Activated T-helper 1 cell treated with anti-CD3 and anti-CD28 coated beads, Interleukin-12 subunit alpha, Interleukin-12 subunit beta, Interleukin-2, Interleukin-4 antibody, amounts not matched to agents 30 ng/mL and 10 ng/mL and 1 ng/mL, durations not matched to agents 14 hours and 24 hours and 36 hours (primary cell): Measurements from ENCODE around the gene PNPO. TPM values are rescaled to one million over a fixed set of nuclear protein-coding genes. Genes with fewer than 3 reads are reported as not detected.
"Not testable (repeated sequence)": the region's sequence is repeated elsewhere in the genome, so short reads cannot be mapped to it uniquely, and the experiment has no call there.

Source experiments
- DNase-seq: peaks from one replicate; pipeline ENCODE4 v3.0.0; 2021; ENCODE audit warnings: low spot score
- H3K27ac Mint-ChIP-seq: one replicate; pipeline ENCODE4 v1.8.0; 2021; ENCODE audit warnings: mild to moderate bottlenecking, mixed read lengths
- H3K27me3 Mint-ChIP-seq: one replicate; pipeline ENCODE4 v1.8.0; 2022; ENCODE audit warnings: mild to moderate bottlenecking, moderate library complexity, mixed read lengths; ENCODE audit not compliant: insufficient read depth
- H3K36me3 Mint-ChIP-seq: one replicate; pipeline ENCODE4 v1.8.0; 2021; ENCODE audit warnings: low read depth, mixed read lengths
- H3K4me1 Mint-ChIP-seq: one replicate; pipeline ENCODE4 v1.8.0; 2021; ENCODE audit warnings: low read depth, mixed read lengths
- H3K4me3 Mint-ChIP-seq: one replicate; pipeline ENCODE4 v1.8.0; 2021; ENCODE audit warnings: mild to moderate bottlenecking, moderate library complexity, mixed read lengths
- H3K9me3 Mint-ChIP-seq: one replicate; pipeline ENCODE4 v1.8.0; 2021; ENCODE audit warnings: mixed read lengths
- intact Hi-C: fragments of 100-400 bp; cut with micrococcal nuclease; formaldehyde crosslinking; loops from one replicate; pipeline ENCODE4 v1.15.1; 2024
- total RNA-seq: library from RNA; stranded (reverse); gene quantifications from 2 replicates; pipeline ENCODE4 v1.2.3, GENCODE V29; 2022

The PNPO gene
- total RNA-seq, 1 donor from 2014 or later, result 58.8 TPM

- no peak for DNase-seq
- Mint-ChIP-seq H3K9me3 (no peaks in the 10 kb centered on the region), H3K4me1 (peaks cover 23% of the 10 kb centered on the region), H3K36me3 (peaks cover 51% of the 10 kb centered on the region), H3K4me3 (no peak overlapping the region), H3K27me3 (no peaks in the 10 kb centered on the region), H3K27ac (no peak overlapping the region)
- intact Hi-C loops, result loop anchor here (5.0 kb wide), 1 partner anchor 36 kb away; no protein-coding TSS in a partner anchor
Observed at GRCh38 chr17:47975823-47976205, 34.4 kb downstream of the PNPO start.

DNA sequence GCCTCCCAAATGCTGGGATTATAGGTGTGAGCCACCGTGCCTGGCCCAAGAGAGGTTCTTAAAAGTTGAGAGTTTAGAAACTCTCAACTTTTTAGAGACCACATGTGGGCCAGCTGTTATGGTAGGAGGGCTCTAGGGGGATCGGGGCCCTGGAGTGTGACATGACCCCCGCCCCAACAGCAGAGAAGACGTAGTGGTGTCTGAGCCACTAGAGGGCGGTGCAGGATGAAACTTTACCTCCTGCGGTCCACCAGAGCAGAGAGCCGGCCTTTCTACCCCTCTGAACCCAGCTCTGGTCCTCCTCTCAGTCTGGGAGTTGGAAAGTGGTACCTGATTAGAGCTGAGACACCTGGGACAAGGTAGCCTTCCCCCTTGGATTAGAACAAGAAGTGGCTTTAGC, 37.0 kb downstream of the PNPO start:
- Mint-ChIP-seq H3K27me3 (no peaks in the 10 kb centered on the region), H3K27ac (no peak overlapping the region), H3K4me1 (peaks cover 19% of the 10 kb centered on the region), H3K9me3 (no peaks in the 10 kb centered on the region), H3K4me3 (no peak overlapping the region), H3K36me3 (peaks cover 53% of the 10 kb centered on the region)
- DNase-seq, result peak; percentile 29
- intact Hi-C loops, result loop anchor here (2.0 to 5.0 kb wide), 2 partner anchors 34 to 46 kb away; no protein-coding TSS in a partner anchor

GRCh38 chr17:47980541-47980940, 39.2 kb downstream of the PNPO start:
- DNase-seq, result no peak
- no peak overlapping the region for H3K27ac Mint-ChIP-seq
- H3K4me1 Mint-ChIP-seq, result peaks cover 11% of the 10 kb centered on the region
- no peak overlapping the region for H3K4me3 Mint-ChIP-seq
- intact Hi-C loops, result no loop called here
- H3K9me3 Mint-ChIP-seq, result no peaks in the 10 kb centered on the region
- H3K36me3 Mint-ChIP-seq, result peaks cover 43% of the 10 kb centered on the region
- H3K27me3 Mint-ChIP-seq, result no peaks in the 10 kb centered on the region

- no peaks in the 10 kb centered on the region for H3K9me3 Mint-ChIP-seq
- peaks cover 11% of the 10 kb centered on the region for H3K4me1 Mint-ChIP-seq
- intact Hi-C loops, result no loop called here
- H3K27ac Mint-ChIP-seq, result no peak overlapping the region
- peaks cover 39% of the 10 kb centered on the region for H3K36me3 Mint-ChIP-seq
- H3K4me3 Mint-ChIP-seq, result no peak overlapping the region
- no peak for DNase-seq
- no peaks in the 10 kb centered on the region for H3K27me3 Mint-ChIP-seq
Observed at GRCh38 chr17:47981462-47981861, 40.1 kb downstream of the PNPO start.

DNA sequence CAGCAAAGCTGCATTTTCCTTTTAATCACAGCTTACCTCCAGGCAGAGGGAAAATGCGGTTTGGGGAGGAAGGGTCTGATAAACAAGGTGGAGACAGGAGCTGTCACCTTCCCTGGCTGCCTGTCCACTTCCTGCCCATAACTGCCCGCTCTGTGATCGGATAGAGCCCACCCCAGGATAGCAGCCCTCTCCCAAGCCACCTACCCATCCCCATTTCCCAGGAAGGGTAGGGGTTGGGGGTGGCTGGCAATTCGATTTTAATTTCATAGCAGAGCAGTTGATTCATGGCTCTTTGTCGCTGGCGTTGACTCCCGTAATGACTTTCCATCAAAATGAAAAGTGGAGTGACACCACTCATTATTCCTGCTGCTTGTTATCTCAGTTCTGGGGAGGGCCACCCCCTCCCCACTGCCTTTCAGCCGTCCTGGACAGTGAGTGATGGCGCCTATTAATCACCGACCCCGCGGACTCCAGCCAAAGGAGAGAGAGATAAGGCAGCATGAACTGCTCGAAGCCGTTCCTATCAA, 40.8 kb downstream of the PNPO start:
- Mint-ChIP-seq H3K4me3 (no peak overlapping the region), H3K9me3 (no peaks in the 10 kb centered on the region), H3K36me3 (peaks cover 36% of the 10 kb centered on the region), H3K4me1 (peaks cover 11% of the 10 kb centered on the region), H3K27ac (no peak overlapping the region), H3K27me3 (no peaks in the 10 kb centered on the region)
- intact Hi-C loops, result no loop called here
- no peak for DNase-seq

DNA sequence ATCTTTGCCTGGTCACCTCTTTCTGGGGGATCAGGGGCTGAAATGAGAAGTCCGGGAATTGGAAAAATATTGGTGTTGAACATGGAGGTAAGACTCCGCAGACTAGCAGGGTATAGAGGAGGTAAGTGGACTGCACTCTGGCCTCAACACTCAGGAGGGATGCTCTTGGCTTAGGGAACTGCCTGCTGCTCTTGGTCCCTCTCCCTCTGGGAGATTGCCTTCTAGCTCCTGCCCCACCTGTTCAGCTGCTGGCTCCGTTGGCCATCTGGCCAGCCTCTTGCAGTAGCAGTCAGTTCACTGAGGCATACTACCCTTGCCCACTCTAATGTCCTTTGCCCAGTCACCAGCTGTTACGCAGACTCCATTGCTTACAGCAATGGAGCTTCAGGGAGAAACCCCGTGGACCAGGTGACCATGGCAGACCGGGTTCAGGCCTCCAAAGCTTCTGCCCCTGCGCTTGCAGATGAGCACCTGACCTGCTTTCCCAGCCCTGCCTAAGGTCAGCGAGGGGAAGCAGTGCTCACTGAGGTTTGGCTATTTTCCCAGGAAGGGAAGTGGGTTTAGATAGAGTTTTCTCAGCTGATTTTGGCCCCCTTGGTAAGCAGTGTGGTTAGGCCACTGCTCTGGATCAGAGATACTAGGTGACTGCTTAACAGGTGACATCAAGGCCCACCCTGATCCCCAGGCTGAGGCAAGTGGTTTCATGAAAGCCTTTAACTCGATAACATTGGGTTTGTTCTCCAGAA, 41.4 kb downstream of the PNPO start:
- Mint-ChIP-seq H3K27ac (no peak overlapping the region), H3K36me3 (peaks cover 30% of the 10 kb centered on the region), H3K27me3 (no peaks in the 10 kb centered on the region), H3K4me3 (no peak overlapping the region), H3K9me3 (no peaks in the 10 kb centered on the region), H3K4me1 (peaks cover 11% of the 10 kb centered on the region)
- no peak for DNase-seq
- intact Hi-C loops, result no loop called here

GRCh38 chr17:47983492-47984223, 42.3 kb downstream of the PNPO start:
- H3K4me3 Mint-ChIP-seq, result no peak overlapping the region
- no peak for DNase-seq
- H3K36me3 Mint-ChIP-seq, result peaks cover 26% of the 10 kb centered on the region
- H3K27me3 Mint-ChIP-seq, result no peaks in the 10 kb centered on the region
- intact Hi-C loops, result no loop called here
- peaks cover 13% of the 10 kb centered on the region for H3K4me1 Mint-ChIP-seq
- no peak overlapping the region for H3K27ac Mint-ChIP-seq
- H3K9me3 Mint-ChIP-seq, result no peaks in the 10 kb centered on the region

- no peak for DNase-seq
- H3K27ac Mint-ChIP-seq, result no peak overlapping the region
- no peak overlapping the region for H3K4me3 Mint-ChIP-seq
- intact Hi-C loops, result no loop called here
- H3K9me3 Mint-ChIP-seq, result no peaks in the 10 kb centered on the region
- H3K4me1 Mint-ChIP-seq, result peaks cover 20% of the 10 kb centered on the region
- H3K36me3 Mint-ChIP-seq, result peaks cover 5% of the 10 kb centered on the region
- no peaks in the 10 kb centered on the region for H3K27me3 Mint-ChIP-seq
Observed at GRCh38 chr17:47986520-47986919, 45.1 kb downstream of the PNPO start.

DNA sequence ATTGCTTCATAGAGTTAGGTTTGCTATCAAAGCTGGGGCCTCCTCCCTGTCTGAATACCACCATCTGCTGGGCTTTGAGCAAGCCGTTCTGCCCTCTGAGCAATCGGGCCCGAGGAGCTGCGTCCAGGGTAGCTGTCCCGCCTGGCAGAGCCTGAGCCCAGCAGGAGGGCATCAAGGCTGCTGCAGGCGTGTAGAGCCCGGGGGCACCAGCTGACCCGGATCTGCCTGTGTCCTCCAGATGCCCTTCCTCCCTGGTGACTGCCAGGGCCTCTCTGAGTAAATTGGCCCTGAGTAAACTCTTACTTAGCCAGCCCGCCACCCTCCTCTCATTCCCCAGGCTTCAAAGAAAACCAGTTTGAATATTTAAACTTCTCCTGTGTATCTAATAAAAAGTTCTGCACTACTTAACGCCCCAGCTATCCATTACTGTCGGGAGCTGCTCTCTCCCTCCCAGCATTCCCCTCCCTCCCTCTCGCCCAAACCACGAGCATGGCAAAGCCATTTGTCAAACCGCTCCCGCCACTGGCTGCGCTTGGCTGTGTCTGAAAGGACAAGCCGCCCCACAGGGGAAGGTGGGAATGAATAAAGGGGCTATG, 46.0 kb downstream of the PNPO start:
- no peak for DNase-seq
- intact Hi-C loops, result no loop called here
- Mint-ChIP-seq H3K9me3 (no peaks in the 10 kb centered on the region), H3K36me3 (peaks cover 5% of the 10 kb centered on the region), H3K4me3 (no peak overlapping the region), H3K27me3 (no peaks in the 10 kb centered on the region), H3K27ac (no peak overlapping the region), H3K4me1 (peaks cover 16% of the 10 kb centered on the region)

DNA sequence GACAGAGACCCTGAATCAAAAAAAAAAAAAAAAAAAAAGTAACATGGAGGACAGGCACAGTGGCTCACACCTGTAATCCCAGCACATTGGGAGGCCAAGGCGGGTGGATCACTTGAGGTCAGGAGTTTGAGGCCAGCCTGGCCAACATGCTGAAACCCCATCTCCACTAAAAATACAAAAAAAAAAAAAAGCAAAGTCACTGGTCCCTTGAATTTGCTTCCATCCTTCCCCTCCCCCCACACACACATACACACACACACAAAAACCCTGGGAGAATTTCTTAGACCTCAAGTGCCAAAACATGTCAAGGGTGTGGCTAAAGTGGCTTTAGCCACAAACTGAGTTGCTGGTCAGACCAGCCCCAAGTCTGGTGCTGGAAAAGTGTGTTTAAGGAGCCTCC, 47.1 kb downstream of the PNPO start:
- H3K9me3 Mint-ChIP-seq, intact Hi-C loops: not testable (repeated sequence)

GRCh38 chr17:47989159-47989558, 47.8 kb downstream of the PNPO start:
- Mint-ChIP-seq H3K36me3 (peaks cover 5% of the 10 kb centered on the region), H3K9me3 (no peaks in the 10 kb centered on the region), H3K27me3 (no peaks in the 10 kb centered on the region), H3K27ac (no peak overlapping the region), H3K4me3 (no peak overlapping the region), H3K4me1 (peaks cover 16% of the 10 kb centered on the region)
- no peak for DNase-seq
- intact Hi-C loops, result no loop called here

More for the DNA sequence above, 47.1 kb downstream of the PNPO start:
- H3K36me3 Mint-ChIP-seq, H3K27ac Mint-ChIP-seq, H3K27me3 Mint-ChIP-seq, H3K4me3 Mint-ChIP-seq, DNase-seq: not testable (repeated sequence)
- peaks cover 16% of the 10 kb centered on the region for H3K4me1 Mint-ChIP-seq

DNA sequence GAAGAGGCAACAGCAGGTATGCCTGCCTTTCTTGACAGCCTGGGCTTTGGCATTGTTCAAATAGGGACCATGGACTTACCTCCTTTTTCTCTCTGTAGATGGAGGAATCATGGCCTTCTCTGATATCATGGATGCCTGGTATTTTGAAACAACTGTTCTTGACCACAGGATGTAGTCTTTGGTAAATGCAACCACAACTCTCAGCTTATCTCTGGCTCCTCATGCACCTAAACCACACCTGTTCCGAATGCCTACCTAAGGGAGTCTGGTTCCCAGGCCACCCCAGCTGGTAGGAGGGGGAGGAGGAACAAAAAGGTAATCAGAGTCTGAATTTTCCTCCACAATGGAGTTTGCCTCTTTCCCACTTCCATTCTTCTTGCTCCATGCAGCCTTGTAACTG, 48.3 kb downstream of the PNPO start:
- no peak overlapping the region for H3K27ac Mint-ChIP-seq
- H3K9me3 Mint-ChIP-seq, result no peaks in the 10 kb centered on the region
- intact Hi-C loops, result no loop called here
- peaks cover 16% of the 10 kb centered on the region for H3K4me1 Mint-ChIP-seq
- DNase-seq, result no peak
- H3K27me3 Mint-ChIP-seq, result no peaks in the 10 kb centered on the region
- no peak overlapping the region for H3K4me3 Mint-ChIP-seq
- peaks cover 5% of the 10 kb centered on the region for H3K36me3 Mint-ChIP-seq
